ENCODE results near the gene GRK7.

GRCh38 chr3:141792495-141792894 lies 29.3 kb downstream of the GRK7 start:
- TF ChIP-seq, protein P1, sequence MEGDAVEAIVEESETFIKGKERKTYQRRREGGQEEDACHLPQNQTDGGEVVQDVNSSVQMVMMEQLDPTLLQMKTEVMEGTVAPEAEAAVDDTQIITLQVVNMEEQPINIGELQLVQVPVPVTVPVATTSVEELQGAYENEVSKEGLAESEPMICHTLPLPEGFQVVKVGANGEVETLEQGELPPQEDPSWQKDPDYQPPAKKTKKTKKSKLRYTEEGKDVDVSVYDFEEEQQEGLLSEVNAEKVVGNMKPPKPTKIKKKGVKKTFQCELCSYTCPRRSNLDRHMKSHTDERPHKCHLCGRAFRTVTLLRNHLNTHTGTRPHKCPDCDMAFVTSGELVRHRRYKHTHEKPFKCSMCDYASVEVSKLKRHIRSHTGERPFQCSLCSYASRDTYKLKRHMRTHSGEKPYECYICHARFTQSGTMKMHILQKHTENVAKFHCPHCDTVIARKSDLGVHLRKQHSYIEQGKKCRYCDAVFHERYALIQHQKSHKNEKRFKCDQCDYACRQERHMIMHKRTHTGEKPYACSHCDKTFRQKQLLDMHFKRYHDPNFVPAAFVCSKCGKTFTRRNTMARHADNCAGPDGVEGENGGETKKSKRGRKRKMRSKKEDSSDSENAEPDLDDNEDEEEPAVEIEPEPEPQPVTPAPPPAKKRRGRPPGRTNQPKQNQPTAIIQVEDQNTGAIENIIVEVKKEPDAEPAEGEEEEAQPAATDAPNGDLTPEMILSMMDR (IDR thresholded peaks at IDR 0.05): no peak
- no peak for TF ChIP-seq POLR2A (IDR thresholded peaks at IDR 0.05)
